WTC11 (cell line): Measurements from ENCODE around the gene MOV10. TPM values are rescaled to one million over a fixed set of nuclear protein-coding genes. Genes with fewer than 3 reads are reported as not detected.

Experiments
- CREM ChIP-seq: sonication (generic); formaldehyde crosslinking; IDR thresholded peaks from 2 replicates; pipeline ENCODE4 v1.8.1; 2022; ENCODE audit warnings: mild to moderate bottlenecking, missing genetic modification reagents, moderate library complexity
- EMX1 ChIP-seq: fragments of 250-450 bp; sonication (Bioruptor Pico); IDR thresholded peaks from 2 replicates; pipeline ENCODE4 v1.8.0; 2021; ENCODE audit warnings: mild to moderate bottlenecking
- ESRRA ChIP-seq: sonication (generic); formaldehyde crosslinking; IDR thresholded peaks from 2 replicates; pipeline ENCODE4 v1.8.1; 2022; ENCODE audit warnings: mild to moderate bottlenecking, missing genetic modification reagents, borderline replicate concordance
- GRHL2 ChIP-seq: fragments of 250-450 bp; sonication (Bioruptor Pico); IDR thresholded peaks from 2 replicates; pipeline ENCODE4 v1.8.0; 2022; ENCODE audit warnings: mild to moderate bottlenecking, moderate library complexity; ENCODE audit not compliant: insufficient replicate concordance, severe bottlenecking
- GTF2I ChIP-seq: fragments of 250-450 bp; sonication (Bioruptor Pico); conservative IDR thresholded peaks from 2 replicates; pipeline ENCODE4 v1.4.0; 2021; ENCODE audit warnings: mild to moderate bottlenecking
- JAZF1 ChIP-seq: fragments of 250-450 bp; sonication (Bioruptor Pico); IDR thresholded peaks from 2 replicates; pipeline ENCODE4 v1.9.0; 2021; ENCODE audit warnings: moderate library complexity, mild to moderate bottlenecking, inconsistent platforms
- NFATC4 ChIP-seq: fragments of 250-450 bp; sonication (Bioruptor Pico); IDR thresholded peaks from 2 replicates; pipeline ENCODE4 v1.9.0; 2021; ENCODE audit warnings: mild to moderate bottlenecking
- PRRX2 ChIP-seq: fragments of 250-450 bp; sonication (Bioruptor Pico); IDR thresholded peaks from 2 replicates; pipeline ENCODE4 v1.8.0; 2021; ENCODE audit warnings: mild to moderate bottlenecking
- SMAD4 ChIP-seq: sonication (generic); formaldehyde crosslinking; IDR thresholded peaks from 2 replicates; pipeline ENCODE4 v1.8.0; 2022; ENCODE audit warnings: mild to moderate bottlenecking, missing genetic modification reagents
- ZNF263 ChIP-seq: sonication (generic); formaldehyde crosslinking; IDR thresholded peaks from 2 replicates; pipeline ENCODE4 v1.8.1; 2022; ENCODE audit warnings: low read depth, mild to moderate bottlenecking, moderate library complexity, missing genetic modification reagents
- ZNF423 ChIP-seq: fragments of 250-450 bp; sonication (Bioruptor Pico); IDR thresholded peaks from 2 replicates; pipeline ENCODE4 v2.1.2; 2022; ENCODE audit warnings: mild to moderate bottlenecking, moderate library complexity
- ZNF671 ChIP-seq: fragments of 250-450 bp; sonication (Bioruptor Pico); IDR thresholded peaks from 2 replicates; pipeline ENCODE4 v1.8.0; 2021; ENCODE audit warnings: mild to moderate bottlenecking
- total RNA-seq: library from RNA; stranded (reverse); gene quantifications from 3 replicates; pipeline ENCODE4 v1.2.3, GENCODE V29; 2021
- TF ChIP-seq, protein P1 (sequence below): sonication (generic); formaldehyde crosslinking; IDR thresholded peaks from 2 replicates; pipeline ENCODE4 v1.8.1; 2023; ENCODE audit warnings: mild to moderate bottlenecking, moderate library complexity, missing genetic modification reagents
- TF ChIP-seq, protein P2 (sequence below): sonication (generic); formaldehyde crosslinking; IDR thresholded peaks from 2 replicates; pipeline ENCODE4 v1.8.1; 2022; ENCODE audit warnings: mild to moderate bottlenecking, moderate library complexity, missing genetic modification reagents
- TF ChIP-seq, protein P3 (sequence below): sonication (generic); formaldehyde crosslinking; conservative IDR thresholded peaks from 2 replicates; pipeline ENCODE4 v1.8.1; 2023; ENCODE audit warnings: mild to moderate bottlenecking, low read depth, missing genetic modification reagents, moderate library complexity
- TF ChIP-seq, protein P4 (sequence below): sonication (generic); formaldehyde crosslinking; IDR thresholded peaks from 2 replicates; pipeline ENCODE4 v1.8.0; 2022; ENCODE audit warnings: missing genetic modification reagents
- TF ChIP-seq, protein P5 (sequence below): sonication (generic); formaldehyde crosslinking; IDR thresholded peaks from 2 replicates; pipeline ENCODE4 v1.8.1; 2022; ENCODE audit warnings: missing genetic modification reagents, borderline replicate concordance
- TF ChIP-seq, protein P6 (sequence below): fragments of 200-600 bp; IDR thresholded peaks from 2 replicates; pipeline ENCODE4 v1.8.0; 2022; ENCODE audit warnings: antibody characterized with exemption
- TF ChIP-seq, protein P7 (sequence below): sonication (generic); formaldehyde crosslinking; IDR thresholded peaks from 2 replicates; pipeline ENCODE4 v1.8.0; 2022; ENCODE audit warnings: mild to moderate bottlenecking, missing genetic modification reagents

Gene MOV10
- total RNA-seq, 1 experiment from 2014 or later, result 80.7 TPM

DNA sequence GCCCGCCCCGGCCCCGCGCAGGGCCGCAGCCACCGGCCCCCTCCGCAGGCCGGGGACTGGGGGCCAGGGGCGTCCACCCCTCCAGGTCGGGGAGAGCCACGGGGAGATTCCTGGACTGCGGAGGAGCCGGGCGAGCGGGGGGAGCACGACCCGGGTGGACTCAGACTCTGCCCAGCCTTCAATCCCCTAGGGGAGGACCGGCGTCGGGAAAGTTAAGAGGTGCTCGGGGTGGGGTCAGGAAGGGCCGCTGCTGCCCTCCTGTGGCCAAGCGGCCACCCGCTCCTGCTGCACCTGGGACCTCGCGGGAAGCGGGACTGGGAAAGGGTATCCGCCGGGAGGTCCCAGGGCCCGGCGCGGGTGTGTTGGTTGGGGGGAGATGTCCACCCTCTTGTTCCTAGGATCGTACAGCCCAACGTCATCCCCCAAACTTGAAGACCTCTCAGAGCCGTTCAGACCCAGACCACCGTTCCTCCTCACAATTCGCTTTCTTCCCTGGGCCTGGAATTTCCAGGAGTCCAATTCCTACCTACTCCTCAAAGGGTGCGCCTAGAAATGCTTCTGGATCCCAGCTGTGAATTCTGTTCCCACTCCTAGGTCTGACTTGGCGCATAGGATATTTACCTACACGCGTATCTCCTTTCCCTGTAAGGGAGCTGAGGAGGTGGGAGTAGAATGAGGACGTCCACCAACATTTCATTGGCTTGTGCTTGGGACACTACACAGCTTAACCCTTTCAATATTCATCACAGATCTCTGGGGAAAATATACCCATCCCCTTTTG is 33.0 kb downstream of the MOV10 start (continued):
- TF ChIP-seq, protein P1, sequence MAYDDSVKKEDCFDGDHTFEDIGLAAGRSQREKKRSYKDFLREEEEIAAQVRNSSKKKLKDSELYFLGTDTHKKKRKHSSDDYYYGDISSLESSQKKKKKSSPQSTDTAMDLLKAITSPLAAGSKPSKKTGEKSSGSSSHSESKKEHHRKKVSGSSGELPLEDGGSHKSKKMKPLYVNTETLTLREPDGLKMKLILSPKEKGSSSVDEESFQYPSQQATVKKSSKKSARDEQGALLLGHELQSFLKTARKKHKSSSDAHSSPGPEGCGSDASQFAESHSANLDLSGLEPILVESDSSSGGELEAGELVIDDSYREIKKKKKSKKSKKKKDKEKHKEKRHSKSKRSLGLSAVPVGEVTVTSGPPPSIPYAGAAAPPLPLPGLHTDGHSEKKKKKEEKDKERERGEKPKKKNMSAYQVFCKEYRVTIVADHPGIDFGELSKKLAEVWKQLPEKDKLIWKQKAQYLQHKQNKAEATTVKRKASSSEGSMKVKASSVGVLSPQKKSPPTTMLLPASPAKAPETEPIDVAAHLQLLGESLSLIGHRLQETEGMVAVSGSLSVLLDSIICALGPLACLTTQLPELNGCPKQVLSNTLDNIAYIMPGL (CRISPR knock-in tag), result peak; percentile 20; the same call in 1 of the 2 replicates
- TF ChIP-seq, protein P2, sequence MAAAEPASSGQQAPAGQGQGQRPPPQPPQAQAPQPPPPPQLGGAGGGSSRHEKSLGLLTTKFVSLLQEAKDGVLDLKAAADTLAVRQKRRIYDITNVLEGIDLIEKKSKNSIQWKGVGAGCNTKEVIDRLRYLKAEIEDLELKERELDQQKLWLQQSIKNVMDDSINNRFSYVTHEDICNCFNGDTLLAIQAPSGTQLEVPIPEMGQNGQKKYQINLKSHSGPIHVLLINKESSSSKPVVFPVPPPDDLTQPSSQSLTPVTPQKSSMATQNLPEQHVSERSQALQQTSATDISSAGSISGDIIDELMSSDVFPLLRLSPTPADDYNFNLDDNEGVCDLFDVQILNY (CRISPR knock-in tag), result no peak
- TF ChIP-seq SMAD4 (CRISPR knock-in tag), result no peak
- TF ChIP-seq EMX1 (CRISPR knock-in tag), result no peak
- TF ChIP-seq, protein P3, sequence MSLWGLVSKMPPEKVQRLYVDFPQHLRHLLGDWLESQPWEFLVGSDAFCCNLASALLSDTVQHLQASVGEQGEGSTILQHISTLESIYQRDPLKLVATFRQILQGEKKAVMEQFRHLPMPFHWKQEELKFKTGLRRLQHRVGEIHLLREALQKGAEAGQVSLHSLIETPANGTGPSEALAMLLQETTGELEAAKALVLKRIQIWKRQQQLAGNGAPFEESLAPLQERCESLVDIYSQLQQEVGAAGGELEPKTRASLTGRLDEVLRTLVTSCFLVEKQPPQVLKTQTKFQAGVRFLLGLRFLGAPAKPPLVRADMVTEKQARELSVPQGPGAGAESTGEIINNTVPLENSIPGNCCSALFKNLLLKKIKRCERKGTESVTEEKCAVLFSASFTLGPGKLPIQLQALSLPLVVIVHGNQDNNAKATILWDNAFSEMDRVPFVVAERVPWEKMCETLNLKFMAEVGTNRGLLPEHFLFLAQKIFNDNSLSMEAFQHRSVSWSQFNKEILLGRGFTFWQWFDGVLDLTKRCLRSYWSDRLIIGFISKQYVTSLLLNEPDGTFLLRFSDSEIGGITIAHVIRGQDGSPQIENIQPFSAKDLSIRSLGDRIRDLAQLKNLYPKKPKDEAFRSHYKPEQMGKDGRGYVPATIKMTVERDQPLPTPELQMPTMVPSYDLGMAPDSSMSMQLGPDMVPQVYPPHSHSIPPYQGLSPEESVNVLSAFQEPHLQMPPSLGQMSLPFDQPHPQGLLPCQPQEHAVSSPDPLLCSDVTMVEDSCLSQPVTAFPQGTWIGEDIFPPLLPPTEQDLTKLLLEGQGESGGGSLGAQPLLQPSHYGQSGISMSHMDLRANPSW (CRISPR knock-in tag), result no peak
- no peak for TF ChIP-seq ESRRA
- TF ChIP-seq, protein P4, sequence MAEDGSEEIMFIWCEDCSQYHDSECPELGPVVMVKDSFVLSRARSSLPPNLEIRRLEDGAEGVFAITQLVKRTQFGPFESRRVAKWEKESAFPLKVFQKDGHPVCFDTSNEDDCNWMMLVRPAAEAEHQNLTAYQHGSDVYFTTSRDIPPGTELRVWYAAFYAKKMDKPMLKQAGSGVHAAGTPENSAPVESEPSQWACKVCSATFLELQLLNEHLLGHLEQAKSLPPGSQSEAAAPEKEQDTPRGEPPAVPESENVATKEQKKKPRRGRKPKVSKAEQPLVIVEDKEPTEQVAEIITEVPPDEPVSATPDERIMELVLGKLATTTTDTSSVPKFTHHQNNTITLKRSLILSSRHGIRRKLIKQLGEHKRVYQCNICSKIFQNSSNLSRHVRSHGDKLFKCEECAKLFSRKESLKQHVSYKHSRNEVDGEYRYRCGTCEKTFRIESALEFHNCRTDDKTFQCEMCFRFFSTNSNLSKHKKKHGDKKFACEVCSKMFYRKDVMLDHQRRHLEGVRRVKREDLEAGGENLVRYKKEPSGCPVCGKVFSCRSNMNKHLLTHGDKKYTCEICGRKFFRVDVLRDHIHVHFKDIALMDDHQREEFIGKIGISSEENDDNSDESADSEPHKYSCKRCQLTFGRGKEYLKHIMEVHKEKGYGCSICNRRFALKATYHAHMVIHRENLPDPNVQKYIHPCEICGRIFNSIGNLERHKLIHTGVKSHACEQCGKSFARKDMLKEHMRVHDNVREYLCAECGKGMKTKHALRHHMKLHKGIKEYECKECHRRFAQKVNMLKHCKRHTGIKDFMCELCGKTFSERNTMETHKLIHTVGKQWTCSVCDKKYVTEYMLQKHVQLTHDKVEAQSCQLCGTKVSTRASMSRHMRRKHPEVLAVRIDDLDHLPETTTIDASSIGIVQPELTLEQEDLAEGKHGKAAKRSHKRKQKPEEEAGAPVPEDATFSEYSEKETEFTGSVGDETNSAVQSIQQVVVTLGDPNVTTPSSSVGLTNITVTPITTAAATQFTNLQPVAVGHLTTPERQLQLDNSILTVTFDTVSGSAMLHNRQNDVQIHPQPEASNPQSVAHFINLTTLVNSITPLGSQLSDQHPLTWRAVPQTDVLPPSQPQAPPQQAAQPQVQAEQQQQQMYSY, result no peak
- no peak for TF ChIP-seq GTF2I
- TF ChIP-seq, protein P5, sequence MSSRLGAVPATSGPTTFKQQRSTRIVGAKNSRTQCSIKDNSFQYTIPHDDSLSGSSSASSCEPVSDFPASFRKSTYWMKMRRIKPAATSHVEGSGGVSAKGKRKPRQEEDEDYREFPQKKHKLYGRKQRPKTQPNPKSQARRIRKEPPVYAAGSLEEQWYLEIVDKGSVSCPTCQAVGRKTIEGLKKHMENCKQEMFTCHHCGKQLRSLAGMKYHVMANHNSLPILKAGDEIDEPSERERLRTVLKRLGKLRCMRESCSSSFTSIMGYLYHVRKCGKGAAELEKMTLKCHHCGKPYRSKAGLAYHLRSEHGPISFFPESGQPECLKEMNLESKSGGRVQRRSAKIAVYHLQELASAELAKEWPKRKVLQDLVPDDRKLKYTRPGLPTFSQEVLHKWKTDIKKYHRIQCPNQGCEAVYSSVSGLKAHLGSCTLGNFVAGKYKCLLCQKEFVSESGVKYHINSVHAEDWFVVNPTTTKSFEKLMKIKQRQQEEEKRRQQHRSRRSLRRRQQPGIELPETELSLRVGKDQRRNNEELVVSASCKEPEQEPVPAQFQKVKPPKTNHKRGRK (CRISPR knock-in tag), result no peak
- TF ChIP-seq JAZF1, result no peak
- TF ChIP-seq CREM, result no peak
- TF ChIP-seq GRHL2, result no peak
- no peak for TF ChIP-seq ZNF423
- no peak for TF ChIP-seq ZNF671 (CRISPR knock-in tag)
- TF ChIP-seq, protein P6, sequence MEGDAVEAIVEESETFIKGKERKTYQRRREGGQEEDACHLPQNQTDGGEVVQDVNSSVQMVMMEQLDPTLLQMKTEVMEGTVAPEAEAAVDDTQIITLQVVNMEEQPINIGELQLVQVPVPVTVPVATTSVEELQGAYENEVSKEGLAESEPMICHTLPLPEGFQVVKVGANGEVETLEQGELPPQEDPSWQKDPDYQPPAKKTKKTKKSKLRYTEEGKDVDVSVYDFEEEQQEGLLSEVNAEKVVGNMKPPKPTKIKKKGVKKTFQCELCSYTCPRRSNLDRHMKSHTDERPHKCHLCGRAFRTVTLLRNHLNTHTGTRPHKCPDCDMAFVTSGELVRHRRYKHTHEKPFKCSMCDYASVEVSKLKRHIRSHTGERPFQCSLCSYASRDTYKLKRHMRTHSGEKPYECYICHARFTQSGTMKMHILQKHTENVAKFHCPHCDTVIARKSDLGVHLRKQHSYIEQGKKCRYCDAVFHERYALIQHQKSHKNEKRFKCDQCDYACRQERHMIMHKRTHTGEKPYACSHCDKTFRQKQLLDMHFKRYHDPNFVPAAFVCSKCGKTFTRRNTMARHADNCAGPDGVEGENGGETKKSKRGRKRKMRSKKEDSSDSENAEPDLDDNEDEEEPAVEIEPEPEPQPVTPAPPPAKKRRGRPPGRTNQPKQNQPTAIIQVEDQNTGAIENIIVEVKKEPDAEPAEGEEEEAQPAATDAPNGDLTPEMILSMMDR, result peak; percentile 79
- TF ChIP-seq NFATC4 (CRISPR knock-in tag), result no peak
- peak; percentile 99 for TF ChIP-seq ZNF263 (CRISPR knock-in tag)
- TF ChIP-seq, protein P7, sequence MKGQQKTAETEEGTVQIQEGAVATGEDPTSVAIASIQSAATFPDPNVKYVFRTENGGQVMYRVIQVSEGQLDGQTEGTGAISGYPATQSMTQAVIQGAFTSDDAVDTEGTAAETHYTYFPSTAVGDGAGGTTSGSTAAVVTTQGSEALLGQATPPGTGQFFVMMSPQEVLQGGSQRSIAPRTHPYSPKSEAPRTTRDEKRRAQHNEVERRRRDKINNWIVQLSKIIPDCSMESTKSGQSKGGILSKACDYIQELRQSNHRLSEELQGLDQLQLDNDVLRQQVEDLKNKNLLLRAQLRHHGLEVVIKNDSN (CRISPR knock-in tag), result no peak
- no peak for TF ChIP-seq PRRX2 (CRISPR knock-in tag)
